Measurements from ENCODE around the gene DSCAM.
"Not testable (repeated sequence)": the region's sequence is repeated elsewhere in the genome, so short reads cannot be mapped to it uniquely, and the experiment has no call there.

The DSCAM gene

DNA sequence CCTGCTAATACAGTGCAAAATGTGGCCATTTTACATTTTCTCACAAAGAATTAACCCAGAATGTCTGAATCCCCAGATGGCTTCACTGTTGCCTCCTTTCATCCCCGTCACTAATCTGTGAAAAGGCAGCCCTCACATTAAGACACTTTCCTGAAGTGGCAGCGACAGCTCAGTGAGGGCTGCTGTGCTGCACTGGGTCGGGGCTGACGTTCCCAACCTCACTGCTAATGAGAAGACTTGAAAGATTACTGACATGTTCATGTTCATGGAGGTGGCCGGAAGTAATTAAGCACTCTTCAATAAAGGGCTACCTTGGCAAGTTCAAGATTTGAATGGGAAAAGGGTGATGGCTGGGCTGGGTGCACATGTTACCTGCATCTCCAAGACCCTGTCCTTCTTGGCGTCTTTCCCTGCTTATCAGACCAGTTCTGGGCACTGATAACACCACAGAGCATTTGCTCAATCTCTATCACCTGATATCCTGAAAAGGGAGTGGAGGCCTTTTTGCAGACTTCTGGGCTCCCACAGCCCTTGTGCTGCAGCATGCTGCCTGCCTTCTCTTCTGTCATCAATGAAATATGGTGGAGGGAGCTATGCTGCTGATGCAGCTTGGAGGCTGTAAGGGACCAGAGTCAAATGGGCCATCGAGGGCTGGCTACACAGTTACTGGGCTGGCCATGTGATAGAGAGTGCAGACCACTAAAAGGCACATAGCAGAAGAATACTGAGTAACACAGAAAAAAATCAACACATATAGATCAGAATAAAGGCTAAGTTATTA, 596.3 kb downstream of the DSCAM start:
- DNase-seq (ENCODE audit: low spot score): no peak

DNA sequence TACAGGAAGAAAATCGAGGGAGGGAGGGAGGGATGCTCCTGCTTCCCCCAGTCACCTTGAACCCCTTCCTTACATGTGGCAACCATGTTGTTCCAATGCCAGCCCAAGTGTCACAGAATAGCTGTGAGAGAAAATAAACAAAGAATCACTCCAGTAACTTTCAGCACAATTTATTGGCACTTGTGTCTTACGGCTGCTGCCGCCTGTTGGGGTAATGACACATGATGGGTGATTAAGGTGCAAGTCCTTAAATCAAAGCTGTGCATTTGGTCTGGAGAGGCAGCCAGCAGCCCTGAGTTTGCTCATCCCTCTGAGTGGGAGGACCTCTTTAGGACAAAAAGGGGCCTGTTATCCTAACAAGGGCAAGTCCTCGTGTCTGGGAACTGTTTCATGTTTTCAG, 602.0 kb downstream of the DSCAM start:
- DNase-seq (ENCODE audit: low spot score): no peak

DNA sequence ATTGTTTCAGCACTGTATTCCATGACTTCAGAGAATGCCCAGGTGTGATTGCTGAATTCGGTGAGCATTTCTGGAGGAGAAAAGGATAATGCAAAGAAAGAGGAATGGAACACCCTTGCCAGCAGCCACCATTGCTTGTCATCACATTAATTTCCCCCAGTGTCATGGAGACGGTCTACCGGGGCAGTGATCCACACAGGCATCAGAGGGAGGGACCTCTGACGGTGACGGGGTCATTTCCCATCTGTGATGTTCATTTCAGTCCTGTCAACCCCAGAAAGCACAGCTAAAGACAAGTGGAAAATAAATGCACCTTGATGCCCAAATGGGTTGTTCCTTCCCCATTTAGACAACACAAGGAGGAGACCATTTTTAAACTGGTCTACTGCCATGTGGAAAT, 603.3 kb downstream of the DSCAM start:
- DNase-seq (ENCODE audit: low spot score): no peak

GRCh38 chr21:40242586-40243265, 604.2 kb downstream of the DSCAM start:
- DNase-seq (ENCODE audit: low spot score): no peak

- DNase-seq (ENCODE audit: low spot score): no peak
These were observed 611.4 kb downstream of the DSCAM start for GRCh38 chr21:40235528-40235927.

- no peak for DNase-seq (ENCODE audit: low spot score)
These were observed 615.0 kb downstream of the DSCAM start for GRCh38 chr21:40231979-40232378.

DNA sequence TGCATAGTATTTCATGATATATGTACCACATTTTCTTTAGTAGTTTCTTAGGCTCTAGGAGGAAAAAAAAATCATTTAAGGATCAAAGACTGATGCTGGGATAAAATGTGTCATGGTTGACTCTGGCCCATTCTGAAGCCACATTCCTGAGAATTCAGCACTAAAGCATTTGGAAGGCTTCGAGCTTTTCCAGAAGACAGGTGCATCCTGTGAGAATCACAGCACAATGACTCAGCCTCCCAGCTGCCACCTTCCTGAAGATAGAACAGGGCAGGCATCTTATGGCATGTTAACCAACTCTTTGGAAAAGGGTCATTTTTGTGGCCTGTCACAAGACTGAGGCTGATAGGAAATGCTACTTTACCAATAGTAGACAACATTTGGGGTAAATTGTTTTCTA, 619.9 kb downstream of the DSCAM start:
- DNase-seq (ENCODE audit: low spot score): no peak

- DNase-seq (ENCODE audit: low spot score): no peak
These were observed 631.0 kb downstream of the DSCAM start for GRCh38 chr21:40215941-40216340.

DNA sequence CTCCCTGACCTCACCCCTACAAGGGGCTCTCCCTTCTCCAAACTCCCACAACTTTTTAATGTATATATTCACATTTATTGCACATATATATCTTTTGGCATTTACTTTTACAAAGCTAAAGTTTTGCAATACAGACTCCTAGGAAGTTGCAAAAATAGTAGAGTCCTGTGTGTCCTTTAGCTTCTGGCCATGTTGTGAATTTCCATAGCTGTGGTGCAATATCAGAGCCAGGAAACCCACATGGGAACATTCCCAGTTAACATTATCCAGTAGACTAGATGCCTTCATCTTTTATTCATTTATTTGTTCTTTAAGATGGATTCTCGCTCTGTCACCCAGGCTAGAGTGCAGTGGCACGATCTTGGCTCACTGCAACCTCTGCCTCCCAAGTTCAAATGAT, 636.7 kb downstream of the DSCAM start:
- no peak for DNase-seq (ENCODE audit: low spot score)

DNA sequence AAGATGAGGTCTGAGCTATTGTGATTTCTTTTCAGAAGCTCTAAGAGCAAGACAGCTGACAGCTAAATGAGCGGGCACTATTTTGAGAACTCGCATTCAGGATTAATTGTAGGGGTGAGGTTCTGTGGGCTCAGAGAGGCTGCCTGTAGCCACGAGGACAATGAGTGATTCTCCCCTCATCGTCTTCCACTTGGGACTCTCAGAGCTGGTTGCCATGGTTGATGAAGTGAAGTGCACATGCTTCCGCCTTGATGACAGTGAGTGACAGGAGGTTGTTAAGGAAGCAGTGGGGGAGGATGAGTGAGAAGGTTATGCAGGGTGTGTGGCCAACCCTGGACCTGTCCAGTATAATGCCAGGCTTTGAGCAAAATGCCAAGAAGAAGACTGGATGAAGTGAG, 638.0 kb downstream of the DSCAM start:
- no peak for DNase-seq (ENCODE audit: low spot score)

GRCh38 chr21:40208206-40208947, 638.6 kb downstream of the DSCAM start:
- no peak for DNase-seq (ENCODE audit: low spot score)

GRCh38 chr21:40200946-40201345, 646.0 kb downstream of the DSCAM start:
- DNase-seq (ENCODE audit: low spot score): no peak

DNA sequence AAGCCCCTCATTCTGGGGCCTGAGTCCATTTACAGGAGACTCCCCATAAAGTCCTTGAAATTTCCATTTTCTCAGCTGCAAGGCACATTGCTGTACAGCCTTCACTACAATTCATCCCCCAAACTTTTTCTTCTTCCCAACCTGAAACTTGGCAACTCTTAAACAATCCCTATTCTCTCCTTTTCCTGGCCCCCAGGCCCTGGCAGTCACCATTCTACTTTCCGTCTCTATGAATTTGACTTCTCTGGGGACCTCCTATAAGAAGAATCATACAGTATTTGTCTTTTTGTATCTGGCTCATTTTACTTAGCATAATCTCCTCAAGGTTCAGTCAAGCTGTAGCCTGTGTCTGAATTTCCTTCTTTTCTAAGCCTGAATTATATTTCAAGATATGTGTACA, 646.8 kb downstream of the DSCAM start:
- no peak for DNase-seq (ENCODE audit: low spot score)

DNA sequence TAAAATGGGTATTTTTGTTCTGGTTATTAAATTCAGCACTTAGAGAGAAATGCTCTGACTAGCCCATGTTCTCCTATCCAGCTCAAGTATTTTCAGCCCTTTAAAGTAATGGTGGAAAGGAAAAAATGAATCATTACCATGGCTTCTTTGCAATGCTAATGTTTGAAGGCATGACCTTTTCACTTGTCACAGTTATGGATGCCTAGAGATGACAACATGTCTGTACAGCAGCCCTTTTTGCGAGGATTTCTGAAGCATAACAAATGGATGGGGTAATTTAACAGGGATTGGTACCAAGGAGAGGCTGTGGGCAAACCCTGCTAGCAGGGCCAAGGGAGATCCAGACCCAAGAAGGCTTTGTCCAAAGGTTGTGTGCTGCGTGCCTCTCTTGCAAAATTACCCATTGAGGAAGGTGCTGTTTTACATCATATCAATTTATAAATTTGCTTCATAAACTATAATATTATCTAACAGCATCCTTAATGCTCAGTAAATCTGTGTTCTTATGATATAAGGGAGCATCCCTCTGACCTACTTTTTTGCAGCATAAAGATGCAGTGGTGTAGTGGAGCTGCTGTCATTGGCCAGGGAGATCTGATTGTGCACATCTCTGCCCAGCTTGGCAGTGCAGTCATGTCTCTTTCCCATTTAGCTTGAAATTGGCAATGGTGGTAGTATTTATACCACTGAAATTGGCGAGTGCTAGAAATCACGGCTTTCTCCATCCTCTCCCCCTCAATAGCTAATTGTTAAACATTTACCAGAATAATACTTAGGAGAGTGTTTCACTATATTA, 652.6 kb downstream of the DSCAM start:
- DNase-seq (ENCODE audit: low spot score): no peak

- DNase-seq (ENCODE audit: low spot score): no peak
These were observed 655.3 kb downstream of the DSCAM start for GRCh38 chr21:40191616-40192015.

- no peak for DNase-seq (ENCODE audit: low spot score)
These were observed 655.8 kb downstream of the DSCAM start for GRCh38 chr21:40191196-40191595.

GRCh38 chr21:40187946-40188654, 658.9 kb downstream of the DSCAM start:
- DNase-seq (ENCODE audit: low spot score): no peak

- no peak for DNase-seq (ENCODE audit: low spot score)
These were observed 659.7 kb downstream of the DSCAM start for GRCh38 chr21:40187244-40187643.

GRCh38 chr21:40186045-40186444, 660.9 kb downstream of the DSCAM start:
- DNase-seq (ENCODE audit: low spot score): no peak

DNA sequence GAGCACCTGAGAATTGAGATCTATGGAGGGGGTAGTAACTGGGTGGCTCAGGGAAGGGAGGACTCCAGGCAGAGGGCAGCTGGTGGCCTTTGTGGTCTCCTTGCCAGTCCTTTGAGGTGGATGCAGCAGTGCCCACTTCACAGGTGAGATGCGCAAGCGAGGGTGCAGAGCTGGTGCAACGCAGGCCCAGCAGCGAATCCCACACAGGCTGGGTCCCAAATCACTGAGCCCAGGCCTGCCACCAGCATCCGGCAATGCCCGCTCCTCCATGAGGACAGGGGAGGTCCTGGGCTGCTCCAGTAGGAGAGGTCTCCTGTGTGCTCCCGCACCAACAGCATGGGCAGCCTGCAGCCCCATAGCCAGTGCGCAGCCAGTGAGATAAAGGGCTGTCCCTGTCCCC, 661.8 kb downstream of the DSCAM start:
- DNase-seq (ENCODE audit: low spot score): no peak

DNA sequence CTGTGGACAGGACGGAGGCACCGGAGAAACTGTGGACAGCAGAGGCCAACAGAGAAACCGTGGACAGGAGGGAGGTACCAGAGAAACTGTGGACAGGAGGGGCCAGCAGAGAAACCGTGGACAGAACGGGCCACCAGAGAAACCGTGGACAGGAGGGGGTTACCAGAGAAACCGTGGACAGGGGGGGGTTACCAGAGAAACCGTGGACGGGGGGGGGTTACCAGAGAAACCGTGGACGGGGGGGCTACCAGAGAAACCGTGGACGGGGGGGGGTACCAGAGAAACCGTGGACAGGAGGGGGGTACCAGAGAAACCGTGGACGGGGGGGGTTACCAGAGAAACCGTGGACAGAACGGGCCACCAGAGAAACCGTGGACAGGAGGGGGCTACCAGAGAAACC, 664.5 kb downstream of the DSCAM start:
- not testable (repeated sequence) for DNase-seq (ENCODE audit: low spot score)

- DNase-seq (ENCODE audit: low spot score): no peak
These were observed 667.8 kb downstream of the DSCAM start for GRCh38 chr21:40179166-40179565.

Measured in hepatic stellate cell (primary cell).